GM19035 (cell line): Measurements from ENCODE around the gene MRPL41.
"Not testable (repeated sequence)": the region's sequence is repeated elsewhere in the genome, so short reads cannot be mapped to it uniquely, and the experiment has no call there.

Experiments used
- ATAC-seq: cut with Tn5 transposase; IDR thresholded peaks from one replicate; pipeline ENCODE4 v1.9.1; 2021; ENCODE audit not compliant: unreplicated experiment

Gene MRPL41

DNA sequence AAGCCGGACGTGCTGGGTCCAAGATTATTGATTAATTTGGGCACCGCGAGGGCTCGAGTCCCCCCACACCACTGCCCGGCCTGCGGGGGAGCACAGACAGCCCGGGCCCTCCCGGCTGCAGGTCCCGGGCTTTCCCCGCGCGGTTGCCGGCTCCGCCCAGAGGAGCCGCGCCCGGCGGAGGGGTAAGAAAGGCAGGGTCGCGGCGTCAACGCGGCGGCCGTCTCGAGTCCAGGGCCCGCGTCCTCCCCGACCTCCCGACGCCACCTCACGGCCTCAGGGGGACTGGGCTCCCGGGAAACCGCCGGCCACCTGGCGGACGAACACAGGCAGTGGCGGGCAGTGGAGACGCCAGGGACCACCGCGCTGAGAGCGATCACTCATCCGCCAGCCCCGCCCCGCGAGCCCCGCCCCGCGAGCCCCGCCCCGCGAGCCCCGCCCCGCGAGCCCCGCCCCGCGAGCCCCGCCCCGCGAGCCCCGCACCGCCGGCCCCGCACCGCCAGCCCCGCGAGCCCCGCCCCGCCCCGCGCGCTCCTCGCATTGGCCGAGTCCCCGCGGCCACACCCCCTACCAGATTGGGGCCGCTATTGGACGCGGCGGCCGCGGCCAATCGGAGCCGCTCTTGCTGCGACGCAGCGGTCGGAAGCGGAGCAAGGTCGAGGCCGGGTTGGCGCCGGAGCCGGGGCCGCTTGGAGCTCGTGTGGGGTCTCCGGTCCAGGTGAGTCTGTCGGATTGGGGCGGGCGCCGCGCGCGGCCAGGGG, at the start of gene MRPL41:
Gene MRPL41 (plus strand): TSS at position 616 of the 758 bp plus-strand sequence. CDS start 203 bp downstream, outside the sequence.
- ATAC-seq: peak; percentile 80

DNA sequence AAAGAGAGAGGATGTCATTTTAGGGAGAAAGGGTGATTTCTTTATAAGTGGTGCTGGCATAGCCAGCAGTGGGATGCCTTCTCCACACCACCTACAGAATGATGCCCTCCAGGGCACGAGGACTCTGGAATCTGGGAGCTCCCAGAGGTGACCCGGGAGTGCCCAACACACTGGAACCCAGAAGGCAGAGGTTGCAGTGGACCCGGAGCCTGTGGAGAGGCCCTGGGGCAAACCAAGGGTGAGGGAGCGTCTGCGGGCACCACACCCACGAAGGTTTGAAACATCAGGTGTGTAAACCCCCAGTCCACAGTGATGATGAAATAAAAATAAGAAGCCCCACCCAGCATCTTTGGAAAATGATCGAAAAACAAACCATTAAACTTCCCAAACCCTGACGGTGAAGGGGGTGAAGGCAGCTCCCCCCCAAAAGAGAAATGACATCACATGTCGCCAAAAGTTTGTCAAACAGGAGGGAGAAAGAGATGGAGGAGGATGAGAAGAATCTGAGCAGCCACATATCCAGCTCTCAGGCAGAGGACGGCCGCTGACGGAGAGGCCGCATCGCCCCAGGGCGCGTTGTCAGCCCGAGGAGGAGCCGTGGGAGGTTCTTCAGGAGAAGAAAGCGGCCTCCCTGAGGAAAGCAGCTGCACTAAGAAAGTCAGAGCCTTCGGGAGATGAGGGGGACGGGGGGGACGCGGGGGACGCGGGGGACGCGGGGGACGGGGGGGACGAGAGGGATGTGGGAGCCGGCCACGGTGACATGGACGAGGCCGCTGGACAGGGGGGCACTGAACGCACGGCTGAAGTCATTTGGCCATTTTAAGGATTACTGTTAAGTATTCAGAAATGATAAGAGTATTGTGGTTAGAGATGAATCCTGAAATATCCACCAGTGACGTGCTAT, 49.4 kb upstream of the MRPL41 start:
- ATAC-seq: no peak

DNA sequence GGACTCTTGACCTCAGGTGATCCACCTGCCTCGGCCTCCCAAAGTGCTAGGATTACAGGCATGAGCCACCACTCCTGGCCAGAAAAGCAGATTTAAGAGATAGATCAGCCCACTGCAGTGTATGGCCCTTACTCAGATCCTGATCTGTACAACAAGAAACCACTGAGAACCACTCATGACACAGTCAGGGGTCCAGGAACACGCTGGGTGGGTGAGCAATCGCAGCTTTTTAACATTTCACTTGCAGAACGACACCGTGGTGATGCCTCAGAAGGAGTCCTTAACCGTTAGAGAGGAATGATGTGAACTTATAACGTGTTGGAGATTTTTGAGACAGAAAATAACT, 47.3 kb upstream of the MRPL41 start:
- no peak for ATAC-seq

DNA sequence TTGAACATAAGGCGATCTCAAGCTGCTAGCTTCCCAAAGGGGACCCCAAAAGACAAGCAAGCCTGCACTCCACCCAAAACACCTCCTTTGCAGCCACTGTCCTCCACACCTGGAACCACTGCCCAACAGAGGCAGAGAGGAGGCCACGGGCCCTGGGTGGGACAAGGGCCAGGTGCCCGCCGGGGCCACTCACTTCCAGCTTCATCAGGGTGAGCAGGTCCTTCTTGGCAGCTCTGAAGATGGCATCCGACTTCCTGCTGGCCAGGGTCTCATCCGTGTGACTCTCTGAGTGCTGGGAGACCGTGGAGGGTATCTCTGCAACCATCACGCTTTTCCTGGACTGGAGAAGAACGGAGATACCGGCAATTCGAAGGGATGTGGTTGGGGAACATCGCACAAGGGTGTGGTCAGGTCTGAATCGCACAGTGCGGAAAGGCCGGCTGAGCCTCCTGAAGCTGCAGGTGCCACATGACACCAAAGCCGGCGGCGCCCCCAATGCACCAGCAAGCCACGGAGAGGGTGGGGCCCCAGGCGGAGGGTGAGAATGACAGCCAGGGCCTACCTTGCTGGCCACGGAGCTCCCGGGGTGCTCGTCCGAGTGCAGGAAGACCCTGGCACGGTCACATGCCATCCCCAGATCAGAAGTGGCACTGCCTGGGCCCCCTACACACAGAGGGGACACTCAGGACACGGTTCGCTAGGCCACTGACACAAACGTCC, 46.1 kb upstream of the MRPL41 start:
- no peak for ATAC-seq

DNA sequence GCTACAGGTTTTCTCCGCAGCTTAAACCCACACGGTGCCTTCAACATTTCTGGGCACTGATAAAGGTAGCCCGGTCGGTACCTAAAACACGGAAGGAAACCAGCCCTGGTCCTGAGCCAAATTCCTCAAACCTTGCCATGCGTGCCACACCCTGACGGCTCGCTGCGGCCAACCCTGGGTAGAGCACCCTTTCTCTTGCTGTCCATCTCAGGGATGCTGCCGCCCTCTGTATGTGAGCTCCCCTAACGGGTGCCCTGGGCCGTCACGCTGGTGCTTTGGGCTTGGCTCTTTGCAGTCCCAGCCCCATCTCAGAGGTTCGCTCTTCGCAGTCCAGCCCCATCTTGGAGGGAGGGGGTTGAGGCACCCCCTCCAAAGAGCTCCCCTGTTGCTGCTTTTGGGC, 45.4 kb upstream of the MRPL41 start:
- ATAC-seq: no peak

DNA sequence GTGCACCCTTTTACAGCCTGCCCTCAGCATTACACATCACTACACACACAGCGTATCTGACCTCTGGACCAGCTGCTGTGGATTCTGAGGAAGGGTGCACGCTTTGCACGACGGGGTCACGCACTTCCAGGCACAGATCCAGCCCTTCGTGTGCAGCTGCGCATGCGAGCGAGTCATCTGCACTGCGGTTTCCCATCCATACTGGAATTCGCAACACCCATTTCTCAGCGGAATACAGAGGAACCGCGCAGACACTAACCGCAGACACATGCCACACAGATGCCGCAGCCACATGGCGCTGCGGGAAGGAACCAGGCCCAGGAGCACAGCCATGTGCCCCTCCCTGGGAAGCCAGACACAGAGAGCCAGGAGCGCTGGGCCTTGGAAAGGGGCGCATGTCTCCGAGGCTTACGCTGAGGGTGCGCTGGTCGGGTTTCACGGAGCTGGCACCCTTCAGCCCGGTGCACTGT, 44.9 kb upstream of the MRPL41 start:
- no peak for ATAC-seq

DNA sequence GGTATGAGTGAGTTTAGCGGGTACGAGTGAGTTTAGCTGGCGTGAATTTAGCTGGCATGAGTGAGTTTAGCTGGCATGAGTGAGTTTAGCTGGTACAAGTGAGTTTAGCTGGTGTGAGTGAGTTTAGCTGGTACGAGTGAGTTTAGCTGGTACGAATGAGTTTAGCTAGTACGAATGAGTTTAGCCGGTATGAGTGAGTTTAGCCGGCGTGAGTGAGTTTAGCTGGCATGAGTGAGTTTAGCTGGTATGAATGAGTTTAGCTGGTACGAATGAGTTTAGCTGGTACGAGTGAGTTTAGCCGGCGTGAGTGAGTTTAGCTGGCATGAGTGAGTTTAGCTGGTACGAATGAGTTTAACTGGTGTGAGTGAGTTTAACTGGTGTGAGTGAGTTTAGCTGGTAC, 42.5 kb upstream of the MRPL41 start:
- no peak for ATAC-seq

DNA sequence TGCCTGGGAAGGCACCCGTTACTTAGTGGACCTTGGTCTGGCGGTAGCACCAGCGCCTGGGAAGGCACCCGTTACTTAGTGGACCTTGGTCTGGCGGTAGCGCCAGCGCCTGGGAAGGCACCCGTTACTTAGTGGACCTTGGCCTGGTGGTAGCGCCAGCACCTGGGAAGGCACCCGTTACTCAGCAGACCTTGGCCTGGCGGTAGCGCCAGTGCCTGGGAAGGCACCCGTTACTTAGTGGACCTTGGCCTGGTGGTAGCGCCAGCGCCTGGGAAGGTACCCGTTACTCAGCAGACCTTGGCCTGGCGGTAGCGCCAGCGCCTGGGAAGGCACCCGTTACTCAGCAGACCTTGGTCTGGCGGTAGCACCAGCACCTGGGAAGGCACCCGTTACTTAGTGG, 40.6 kb upstream of the MRPL41 start:
- not testable (repeated sequence) for ATAC-seq

DNA sequence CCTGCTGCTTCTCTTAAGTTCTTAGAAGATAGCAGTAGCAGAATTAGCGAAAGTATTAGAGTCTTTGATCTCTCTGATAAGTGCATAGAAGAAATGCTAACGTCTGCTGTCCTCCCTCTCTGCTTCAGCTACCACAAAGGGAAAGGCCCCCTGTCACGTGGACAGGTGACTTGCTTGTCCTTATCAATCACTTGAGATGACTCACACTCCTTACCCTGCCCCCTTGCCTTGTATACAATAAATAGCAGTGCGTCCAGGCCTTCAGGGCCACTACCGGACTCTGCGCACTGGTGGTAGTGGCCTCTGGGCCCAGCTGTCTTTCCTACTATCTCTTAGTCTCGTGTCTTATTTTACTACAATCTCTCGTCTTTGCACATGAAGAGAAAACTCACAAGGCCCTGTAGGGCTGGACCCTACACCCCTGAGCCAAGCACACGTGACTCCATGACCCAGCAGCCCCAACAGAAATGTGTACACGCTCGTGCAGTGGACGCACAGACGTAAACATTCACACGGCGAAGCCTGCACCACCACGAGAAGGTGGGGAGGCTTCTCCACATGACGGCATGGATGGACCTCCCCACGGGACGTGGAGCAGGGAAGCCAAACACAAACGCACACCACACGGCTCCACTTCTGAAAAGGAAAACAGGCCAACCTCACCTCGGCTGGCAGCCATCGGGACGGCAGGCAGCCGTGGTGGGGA, 39.8 kb upstream of the MRPL41 start:
- ATAC-seq: no peak

DNA sequence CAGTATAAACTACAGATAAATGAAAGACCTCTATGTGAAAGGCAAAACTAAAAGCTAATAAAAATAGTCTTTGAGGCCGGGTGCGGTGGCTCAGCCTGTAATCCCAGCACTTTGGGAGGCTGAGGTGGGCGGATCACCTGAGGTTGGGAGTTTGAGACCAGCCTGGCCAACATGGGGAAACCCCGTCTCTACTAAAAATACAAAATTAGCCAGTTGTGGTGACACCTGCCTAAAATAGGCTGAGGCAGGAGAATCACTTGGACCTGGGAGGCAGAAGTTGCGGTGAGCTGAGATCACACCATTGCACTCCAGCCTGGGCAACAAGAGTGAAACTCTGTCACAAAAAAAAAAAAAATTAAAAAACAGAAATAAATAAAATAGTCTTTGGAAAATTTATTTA, 38.5 kb upstream of the MRPL41 start:
- not testable (repeated sequence) for ATAC-seq

DNA sequence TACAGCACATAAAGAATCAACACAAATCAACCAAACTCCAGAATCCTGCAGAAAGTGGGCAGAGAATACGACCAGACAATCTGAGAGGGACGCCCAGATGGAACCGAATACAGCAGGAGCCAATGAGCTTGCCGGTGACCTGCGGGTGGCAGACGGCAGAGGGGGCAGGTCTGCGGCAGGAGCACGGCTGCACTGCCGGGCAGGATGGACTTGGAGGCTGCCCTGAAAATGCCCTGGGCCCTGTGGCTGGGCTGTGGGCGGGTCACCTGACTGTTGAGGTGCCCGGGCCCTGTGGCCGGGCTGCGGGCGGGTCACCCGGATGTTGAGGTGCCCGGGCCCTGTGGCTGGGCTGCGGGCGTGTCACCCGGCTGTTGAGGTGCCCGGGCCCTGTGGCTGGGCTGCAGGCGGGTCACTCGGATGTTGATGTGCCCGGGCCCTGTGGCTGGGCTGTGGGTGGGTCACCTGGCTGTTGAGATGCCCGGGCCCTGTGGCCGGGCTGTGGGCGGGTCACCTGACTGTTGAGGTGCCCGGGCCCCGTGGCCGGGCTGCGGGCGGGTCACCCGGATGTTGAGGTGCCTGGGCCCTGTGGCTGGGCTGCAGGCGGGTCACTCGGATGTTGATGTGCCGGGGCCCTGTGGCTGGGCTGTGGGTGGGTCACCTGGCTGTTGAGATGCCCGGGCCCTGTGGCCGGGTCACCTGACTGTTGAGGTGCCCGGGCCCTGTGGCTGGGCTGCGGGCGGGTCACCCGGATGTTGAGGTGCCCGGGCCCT, 37.7 kb upstream of the MRPL41 start:
- ATAC-seq: not testable (repeated sequence)

DNA sequence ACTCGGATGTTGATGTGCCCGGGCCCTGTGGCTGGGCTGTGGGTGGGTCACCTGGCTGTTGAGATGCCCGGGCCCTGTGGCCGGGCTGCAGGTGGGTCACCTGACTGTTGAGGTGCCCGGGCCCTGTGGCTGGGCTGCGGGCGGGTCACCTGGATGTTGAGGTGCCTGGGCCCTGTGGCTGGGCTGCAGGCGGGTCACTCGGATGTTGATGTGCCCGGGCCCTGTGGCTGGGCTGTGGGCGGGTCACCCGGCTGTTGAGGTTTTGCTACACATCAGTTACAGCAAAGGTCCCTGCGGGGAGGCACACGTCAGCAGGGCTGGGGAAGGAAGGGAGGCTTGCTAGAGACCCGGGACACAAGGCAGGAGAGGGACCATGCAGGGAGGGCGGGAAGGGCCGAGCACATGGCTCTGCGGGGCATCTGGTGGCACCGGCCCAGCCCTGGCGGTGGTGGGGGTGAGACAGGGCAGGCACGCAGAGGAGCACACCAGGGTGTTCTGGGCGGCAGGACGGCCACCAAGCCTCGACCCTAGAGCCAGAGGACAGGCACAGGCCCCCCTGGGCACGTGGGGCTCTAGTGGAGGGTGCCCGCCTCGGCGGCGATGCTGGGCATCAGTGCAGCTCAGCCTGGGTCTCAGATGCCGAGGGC, 36.9 kb upstream of the MRPL41 start:
- no peak for ATAC-seq

DNA sequence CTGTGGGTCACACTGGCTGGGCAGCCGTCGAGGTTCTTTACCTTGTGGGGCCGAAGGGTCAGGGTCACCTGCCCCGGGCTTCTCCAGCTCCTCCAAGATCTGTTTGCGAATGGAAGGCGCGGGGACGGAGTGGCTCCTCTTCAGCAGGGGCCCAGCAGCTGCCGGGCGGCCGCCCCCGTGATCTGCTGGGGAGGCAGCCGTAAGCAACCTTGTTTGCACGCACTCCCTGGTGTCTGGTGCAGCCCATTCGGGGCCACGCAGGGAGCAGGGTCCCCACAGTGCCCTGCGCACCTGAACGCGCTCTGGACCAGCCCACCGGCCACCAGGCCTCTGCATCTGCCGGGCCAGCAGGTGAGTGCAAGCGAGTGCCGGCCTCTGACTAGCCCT, 36.3 kb upstream of the MRPL41 start:
- no peak for ATAC-seq

DNA sequence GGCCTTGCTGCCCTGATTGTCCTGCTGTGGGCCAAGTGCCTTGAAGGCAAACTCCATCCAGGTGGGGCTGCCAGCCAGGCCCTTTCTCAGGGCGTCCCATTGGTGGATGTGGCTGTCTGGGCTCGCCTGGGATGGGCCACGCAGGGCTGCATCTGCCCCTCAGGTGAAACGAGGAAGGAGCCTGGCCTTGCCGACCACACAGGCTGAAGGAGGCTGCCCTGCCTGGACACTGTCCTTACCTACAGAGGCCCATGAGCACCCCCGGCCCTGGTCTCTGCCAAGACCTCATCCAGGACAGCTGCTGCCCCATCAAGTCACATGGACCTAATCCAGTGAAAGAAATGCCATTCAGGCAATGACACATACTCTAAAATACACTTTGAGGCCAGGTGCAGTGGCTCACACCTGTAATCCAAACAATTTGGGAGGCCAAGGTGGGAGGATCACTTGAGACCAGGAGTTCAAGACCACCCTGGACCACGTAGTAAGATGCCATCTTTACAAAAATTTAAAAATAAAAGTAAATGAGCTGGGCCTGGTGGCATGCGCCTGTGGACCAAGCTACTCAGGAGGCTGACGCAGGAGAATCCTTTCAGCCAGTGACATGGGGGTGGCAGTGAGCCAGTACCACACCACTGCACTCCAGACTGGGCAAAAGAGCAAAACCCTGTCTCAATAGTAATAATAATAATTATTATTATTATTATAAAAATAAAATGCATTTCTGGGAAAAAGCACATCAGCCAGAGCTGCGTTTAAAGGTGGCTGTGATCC, 35.3 kb upstream of the MRPL41 start:
- ATAC-seq: no peak

DNA sequence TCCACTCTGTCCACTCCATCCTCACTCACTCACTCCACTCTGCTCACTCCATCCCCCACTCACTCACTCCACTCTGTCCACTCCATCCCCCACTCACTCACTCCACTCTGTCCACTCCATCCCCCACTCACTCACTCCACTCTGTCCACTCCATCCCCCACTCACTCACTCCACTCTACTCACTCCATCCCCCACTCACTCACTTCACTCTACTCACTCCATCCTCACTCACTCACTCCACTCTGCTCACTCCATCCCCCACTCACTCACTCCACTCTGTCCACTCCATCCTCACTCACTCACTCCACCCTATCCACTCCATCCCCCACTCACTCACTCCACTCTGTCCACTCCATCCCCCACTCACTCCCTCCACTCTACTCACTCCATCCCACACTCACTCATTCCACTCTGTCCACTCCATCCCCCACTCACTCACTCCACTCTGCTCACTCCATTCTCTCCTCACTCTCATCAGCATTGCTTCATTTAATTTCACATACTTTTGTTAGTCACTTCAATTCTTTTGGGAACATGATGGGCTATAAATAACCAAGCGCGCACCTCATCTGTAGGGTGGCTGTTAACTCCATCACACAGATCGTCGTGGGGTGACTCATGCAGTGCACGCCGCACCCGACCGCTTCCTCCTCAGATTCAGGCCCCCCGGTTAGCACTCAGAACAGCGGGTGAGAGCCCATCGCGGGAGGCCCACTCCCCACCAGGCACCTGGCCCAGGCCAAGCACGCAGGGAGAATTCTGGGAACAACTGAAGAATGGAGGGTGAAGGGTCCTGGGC, 32.8 kb upstream of the MRPL41 start:
- not testable (repeated sequence) for ATAC-seq

DNA sequence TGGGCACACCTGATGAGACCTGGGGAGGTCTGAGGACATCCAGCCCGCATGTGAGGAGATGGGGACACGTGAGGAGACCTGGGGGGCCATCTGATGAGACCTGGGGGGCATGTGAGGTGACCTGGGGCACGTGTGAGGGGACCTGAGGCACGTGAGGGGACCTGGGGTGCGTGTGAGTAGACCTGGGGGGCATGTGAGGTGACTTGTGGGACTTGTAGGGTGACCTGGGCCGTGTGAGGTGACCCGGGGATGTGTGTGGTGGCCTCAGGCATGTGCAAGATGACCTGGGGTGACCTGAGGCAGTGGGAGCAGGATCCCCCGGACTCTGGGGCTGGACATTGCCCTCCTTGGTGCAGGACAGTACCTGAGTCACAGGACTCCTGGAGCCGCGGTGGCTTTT, 32.1 kb upstream of the MRPL41 start:
- no peak for ATAC-seq

DNA sequence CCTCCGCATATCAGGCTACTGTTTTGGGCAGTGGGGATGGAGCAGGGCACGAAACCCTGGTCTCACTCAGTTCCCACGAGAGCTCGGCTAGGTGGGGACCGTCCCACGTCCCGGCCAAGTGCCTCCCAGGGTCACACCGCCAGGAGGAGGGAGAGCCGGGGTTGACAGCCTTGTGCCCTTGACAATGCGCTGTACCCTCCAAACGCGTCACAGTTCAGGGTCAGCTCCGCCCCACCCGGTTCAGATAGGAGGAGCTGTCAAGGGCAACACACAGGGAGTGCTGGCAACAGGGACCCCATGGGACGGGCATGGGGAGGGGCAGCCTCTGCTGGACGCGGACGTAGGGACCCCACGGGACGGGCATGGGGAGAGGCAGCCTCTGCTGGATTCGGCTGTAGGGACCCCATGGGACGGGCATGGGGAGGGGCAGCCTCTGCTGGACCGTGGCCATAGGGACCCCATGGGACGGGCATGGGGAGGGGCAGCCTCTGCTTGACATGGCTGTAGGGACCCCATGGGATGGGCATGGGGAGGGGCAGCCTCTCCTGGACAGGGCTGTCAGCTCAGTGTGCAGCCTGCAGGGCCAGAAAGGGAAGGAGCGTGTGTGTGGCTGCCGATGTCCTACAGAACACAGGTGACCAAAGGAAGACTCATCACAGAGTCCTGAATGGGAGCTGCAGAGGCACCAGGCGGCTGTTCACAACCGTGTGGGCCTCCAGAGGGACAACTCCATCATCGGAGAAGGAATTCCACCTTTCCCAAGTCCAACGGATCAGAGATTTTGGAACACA, 30.9 kb upstream of the MRPL41 start:
- no peak for ATAC-seq
